DND-41 (cell line): Measurements from ENCODE around the gene CSNK2A1.

Experiments
- CTCF ChIP-seq: IDR thresholded peaks from 2 replicates; pipeline ENCODE4 v1.5.1; 2012; ENCODE audit warnings: borderline replicate concordance, low read length, moderate library complexity, mild to moderate bottlenecking; ENCODE audit not compliant: poor library complexity, severe bottlenecking; ENCODE audit errors: extremely low read depth
- EZH2 ChIP-seq: IDR thresholded peaks from 3 replicates; pipeline ENCODE4 v1.6.1; 2012; ENCODE audit warnings: borderline replicate concordance, low read depth, mild to moderate bottlenecking, moderate library complexity, low read length, inconsistent platforms; ENCODE audit not compliant: severe bottlenecking

- TF ChIP-seq CTCF (no peak), EZH2 (no peak)
Measured at GRCh38 chr20:458776-459175, 84.8 kb downstream of the CSNK2A1 start.
